ENCODE measurements around the gene SESTD1.

The SESTD1 gene

GRCh38 chr2:179264368-179265081 is at the start of gene SESTD1:
SESTD1 (minus strand) TSS chr2:179264832; CDS start chr2:179191841, 72,991 bp downstream.
- H3K27ac ChIP-seq (ENCODE audit: low read depth, low read length), result peak within 1 kb of the TSS; percentile 77
- peak within 1 kb of the TSS; percentile 82 for H3K4me3 ChIP-seq (ENCODE audit: low read length)
- no peaks in the 10 kb centered on the region for H3K27me3 ChIP-seq (ENCODE audit: control insufficient read depth, insufficient read depth, low read length)
- H3K4me1 ChIP-seq (ENCODE audit: control insufficient read depth, insufficient read depth, low read length), result peaks cover 7% of the 10 kb centered on the region
- H3K9ac ChIP-seq (ENCODE audit: low read length), result peak within 1 kb of the TSS; percentile 32
- no peaks in the 10 kb centered on the region for H3K36me3 ChIP-seq (ENCODE audit: control insufficient read depth, insufficient read depth, low read length)

- H3K36me3 ChIP-seq (ENCODE audit: control insufficient read depth, insufficient read depth, low read length), result no peaks in the 10 kb centered on the region
- H3K4me1 ChIP-seq (ENCODE audit: control insufficient read depth, insufficient read depth, low read length), result no peaks in the 10 kb centered on the region
- H3K27me3 ChIP-seq (ENCODE audit: control insufficient read depth, insufficient read depth, low read length), result no peaks in the 10 kb centered on the region
- no peak overlapping the region for H3K4me3 ChIP-seq (ENCODE audit: low read length)
- no peak overlapping the region for H3K9ac ChIP-seq (ENCODE audit: low read length)
- H3K27ac ChIP-seq (ENCODE audit: low read depth, low read length), result no peak overlapping the region
These were observed 48.4 kb upstream of the SESTD1 start for GRCh38 chr2:179313057-179313456.

GRCh38 chr2:179311101-179311500 is 46.5 kb upstream of the SESTD1 start:
- Histone ChIP-seq H3K36me3 (ENCODE audit: control insufficient read depth, insufficient read depth, low read length) (no peaks in the 10 kb centered on the region), H3K4me1 (ENCODE audit: control insufficient read depth, insufficient read depth, low read length) (no peaks in the 10 kb centered on the region), H3K9ac (ENCODE audit: low read length) (no peak overlapping the region), H3K4me3 (ENCODE audit: low read length) (no peak overlapping the region), H3K27me3 (ENCODE audit: control insufficient read depth, insufficient read depth, low read length) (no peaks in the 10 kb centered on the region), H3K27ac (ENCODE audit: low read depth, low read length) (no peak overlapping the region)

- Histone ChIP-seq H3K27me3 (ENCODE audit: control insufficient read depth, insufficient read depth, low read length) (no peaks in the 10 kb centered on the region), H3K9ac (ENCODE audit: low read length) (no peak overlapping the region), H3K27ac (ENCODE audit: low read depth, low read length) (no peak overlapping the region), H3K4me3 (ENCODE audit: low read length) (no peak overlapping the region), H3K4me1 (ENCODE audit: control insufficient read depth, insufficient read depth, low read length) (no peaks in the 10 kb centered on the region), H3K36me3 (ENCODE audit: control insufficient read depth, insufficient read depth, low read length) (no peaks in the 10 kb centered on the region)
These were observed 43.2 kb upstream of the SESTD1 start for GRCh38 chr2:179307616-179308371.

- H3K27me3 ChIP-seq (ENCODE audit: control insufficient read depth, insufficient read depth, low read length), result no peaks in the 10 kb centered on the region
- no peak overlapping the region for H3K9ac ChIP-seq (ENCODE audit: low read length)
- H3K4me1 ChIP-seq (ENCODE audit: control insufficient read depth, insufficient read depth, low read length), result no peaks in the 10 kb centered on the region
- no peaks in the 10 kb centered on the region for H3K36me3 ChIP-seq (ENCODE audit: control insufficient read depth, insufficient read depth, low read length)
- no peak overlapping the region for H3K27ac ChIP-seq (ENCODE audit: low read depth, low read length)
- no peak overlapping the region for H3K4me3 ChIP-seq (ENCODE audit: low read length)
These were observed 40.5 kb upstream of the SESTD1 start for GRCh38 chr2:179305125-179305524.

GRCh38 chr2:179304424-179304823 is 39.8 kb upstream of the SESTD1 start:
- no peak overlapping the region for H3K9ac ChIP-seq (ENCODE audit: low read length)
- no peak overlapping the region for H3K27ac ChIP-seq (ENCODE audit: low read depth, low read length)
- no peaks in the 10 kb centered on the region for H3K27me3 ChIP-seq (ENCODE audit: control insufficient read depth, insufficient read depth, low read length)
- H3K4me3 ChIP-seq (ENCODE audit: low read length), result no peak overlapping the region
- H3K36me3 ChIP-seq (ENCODE audit: control insufficient read depth, insufficient read depth, low read length), result no peaks in the 10 kb centered on the region
- no peaks in the 10 kb centered on the region for H3K4me1 ChIP-seq (ENCODE audit: control insufficient read depth, insufficient read depth, low read length)

- Histone ChIP-seq H3K27ac (ENCODE audit: low read depth, low read length) (no peak overlapping the region), H3K4me3 (ENCODE audit: low read length) (no peak overlapping the region), H3K4me1 (ENCODE audit: control insufficient read depth, insufficient read depth, low read length) (no peaks in the 10 kb centered on the region), H3K27me3 (ENCODE audit: control insufficient read depth, insufficient read depth, low read length) (no peaks in the 10 kb centered on the region), H3K36me3 (ENCODE audit: control insufficient read depth, insufficient read depth, low read length) (no peaks in the 10 kb centered on the region), H3K9ac (ENCODE audit: low read length) (no peak overlapping the region)
These were observed 38.3 kb upstream of the SESTD1 start for GRCh38 chr2:179302764-179303571.

- Histone ChIP-seq H3K27me3 (ENCODE audit: control insufficient read depth, insufficient read depth, low read length) (no peaks in the 10 kb centered on the region), H3K27ac (ENCODE audit: low read depth, low read length) (no peak overlapping the region), H3K4me1 (ENCODE audit: control insufficient read depth, insufficient read depth, low read length) (no peaks in the 10 kb centered on the region), H3K9ac (ENCODE audit: low read length) (no peak overlapping the region), H3K36me3 (ENCODE audit: control insufficient read depth, insufficient read depth, low read length) (no peaks in the 10 kb centered on the region), H3K4me3 (ENCODE audit: low read length) (no peak overlapping the region)
These were observed 37.5 kb upstream of the SESTD1 start for GRCh38 chr2:179302149-179302548.

- no peaks in the 10 kb centered on the region for H3K36me3 ChIP-seq (ENCODE audit: control insufficient read depth, insufficient read depth, low read length)
- H3K4me1 ChIP-seq (ENCODE audit: control insufficient read depth, insufficient read depth, low read length), result no peaks in the 10 kb centered on the region
- no peaks in the 10 kb centered on the region for H3K27me3 ChIP-seq (ENCODE audit: control insufficient read depth, insufficient read depth, low read length)
- H3K4me3 ChIP-seq (ENCODE audit: low read length), result no peak overlapping the region
- no peak overlapping the region for H3K27ac ChIP-seq (ENCODE audit: low read depth, low read length)
- H3K9ac ChIP-seq (ENCODE audit: low read length), result no peak overlapping the region
These were observed 34.0 kb upstream of the SESTD1 start for GRCh38 chr2:179298666-179299065.

GRCh38 chr2:179297927-179298326 is 33.3 kb upstream of the SESTD1 start:
- no peaks in the 10 kb centered on the region for H3K27me3 ChIP-seq (ENCODE audit: control insufficient read depth, insufficient read depth, low read length)
- no peak overlapping the region for H3K27ac ChIP-seq (ENCODE audit: low read depth, low read length)
- no peaks in the 10 kb centered on the region for H3K36me3 ChIP-seq (ENCODE audit: control insufficient read depth, insufficient read depth, low read length)
- no peaks in the 10 kb centered on the region for H3K4me1 ChIP-seq (ENCODE audit: control insufficient read depth, insufficient read depth, low read length)
- no peak overlapping the region for H3K9ac ChIP-seq (ENCODE audit: low read length)
- H3K4me3 ChIP-seq (ENCODE audit: low read length), result no peak overlapping the region

- Histone ChIP-seq H3K27me3 (ENCODE audit: control insufficient read depth, insufficient read depth, low read length) (no peaks in the 10 kb centered on the region), H3K4me3 (ENCODE audit: low read length) (no peak overlapping the region), H3K36me3 (ENCODE audit: control insufficient read depth, insufficient read depth, low read length) (no peaks in the 10 kb centered on the region), H3K27ac (ENCODE audit: low read depth, low read length) (no peak overlapping the region), H3K9ac (ENCODE audit: low read length) (no peak overlapping the region), H3K4me1 (ENCODE audit: control insufficient read depth, insufficient read depth, low read length) (no peaks in the 10 kb centered on the region)
These were observed 25.7 kb upstream of the SESTD1 start for GRCh38 chr2:179290329-179290728.

GRCh38 chr2:179285060-179285459 is 20.4 kb upstream of the SESTD1 start:
- Histone ChIP-seq H3K27ac (ENCODE audit: low read depth, low read length) (no peak overlapping the region), H3K36me3 (ENCODE audit: control insufficient read depth, insufficient read depth, low read length) (no peaks in the 10 kb centered on the region), H3K27me3 (ENCODE audit: control insufficient read depth, insufficient read depth, low read length) (no peaks in the 10 kb centered on the region), H3K4me1 (ENCODE audit: control insufficient read depth, insufficient read depth, low read length) (no peaks in the 10 kb centered on the region), H3K4me3 (ENCODE audit: low read length) (no peak overlapping the region), H3K9ac (ENCODE audit: low read length) (no peak overlapping the region)

Data from rectal smooth muscle tissue (tissue), 1 donor.